Stimulated activated CD8-positive, alpha-beta memory T cell treated with anti-CD3 and anti-CD28 coated beads, Interleukin-4, amount 100 ng/mL, for 48 hours (primary cell): ENCODE results near the gene AKR1C1.
"Not testable (repeated sequence)": the region's sequence is repeated elsewhere in the genome, so short reads cannot be mapped to it uniquely, and the experiment has no call there.

ENCODE experiments used
- DNase-seq: peaks from one replicate; pipeline ENCODE4 v3.0.0-alpha.2; 2020

The AKR1C1 gene

DNA sequence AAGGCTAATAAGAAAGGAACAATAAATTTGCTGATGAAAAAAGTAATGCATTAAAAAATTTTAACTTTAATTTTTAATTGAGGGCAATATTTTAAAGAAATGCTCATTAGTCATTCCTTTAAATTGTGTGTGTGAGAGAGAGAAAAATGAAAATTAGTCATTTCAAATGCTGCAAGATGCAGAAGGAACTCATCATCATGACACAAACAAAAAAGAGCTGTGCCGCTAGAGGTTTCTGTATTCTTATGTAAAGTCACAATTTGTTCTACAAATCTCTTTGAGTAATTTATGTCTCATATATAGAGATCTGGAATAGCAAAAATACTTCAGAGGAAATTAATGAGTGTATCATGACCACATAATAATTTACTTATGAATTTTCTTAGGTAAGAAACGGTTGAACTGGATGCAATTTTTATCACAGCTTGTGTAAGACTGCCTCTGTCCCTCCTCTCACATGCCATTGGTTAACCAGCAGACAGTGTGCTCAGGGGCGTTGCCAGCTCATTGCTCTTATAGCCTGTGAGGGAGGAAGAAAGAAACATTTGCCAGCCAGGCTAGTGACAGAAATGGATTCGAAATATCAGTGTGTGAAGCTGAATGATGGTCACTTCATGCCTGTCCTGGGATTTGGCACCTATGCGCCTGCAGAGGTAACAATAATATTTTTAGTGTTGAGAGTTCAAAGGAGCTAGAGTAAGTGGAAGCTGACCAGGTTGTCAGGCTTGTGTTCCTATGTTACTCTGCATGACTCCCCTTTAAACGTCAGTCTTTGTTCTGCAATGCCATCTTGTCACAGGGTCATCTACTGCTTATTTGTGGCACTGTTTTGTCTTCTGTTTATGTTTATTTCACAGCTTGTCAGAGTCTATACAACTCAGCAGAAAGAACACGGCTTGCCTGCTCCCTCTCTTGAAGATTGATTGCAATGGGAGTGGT is at the start of gene AKR1C1:
AKR1C1 (plus strand) TSS at position 540 of the 939 bp plus-strand sequence; CDS start at position 570, 30 bp downstream.
- DNase-seq, result not testable (repeated sequence)

DNA sequence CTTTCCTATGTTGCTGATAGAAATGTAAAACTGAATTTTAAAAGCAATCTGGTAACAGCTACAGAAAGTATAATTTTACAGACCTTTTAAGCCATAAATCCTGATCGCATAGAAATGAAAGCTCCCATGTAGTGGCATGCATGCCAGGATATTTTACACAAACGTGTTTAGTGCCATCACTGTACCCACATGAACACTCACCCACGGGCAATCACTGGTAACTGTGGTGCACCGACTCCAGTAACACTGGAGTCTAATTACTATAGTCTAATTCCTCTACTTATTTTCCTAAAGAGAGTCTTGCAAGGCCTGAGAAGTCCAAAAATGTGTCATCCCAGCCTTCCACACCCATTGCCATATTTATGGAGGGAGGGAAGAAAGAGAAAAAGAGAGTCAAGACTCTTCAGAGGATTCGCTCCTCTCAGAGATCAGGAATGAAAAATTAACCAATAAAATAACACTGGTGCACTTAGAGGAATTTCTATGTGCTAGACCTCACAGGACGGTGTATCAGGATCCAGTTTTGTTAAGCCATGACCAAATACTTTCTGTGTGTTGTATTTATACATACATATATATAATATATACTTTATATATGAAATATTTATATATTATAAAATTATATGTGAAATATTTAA is 48.9 kb upstream of the AKR1C1 start:
- DNase-seq, result no peak

DNA sequence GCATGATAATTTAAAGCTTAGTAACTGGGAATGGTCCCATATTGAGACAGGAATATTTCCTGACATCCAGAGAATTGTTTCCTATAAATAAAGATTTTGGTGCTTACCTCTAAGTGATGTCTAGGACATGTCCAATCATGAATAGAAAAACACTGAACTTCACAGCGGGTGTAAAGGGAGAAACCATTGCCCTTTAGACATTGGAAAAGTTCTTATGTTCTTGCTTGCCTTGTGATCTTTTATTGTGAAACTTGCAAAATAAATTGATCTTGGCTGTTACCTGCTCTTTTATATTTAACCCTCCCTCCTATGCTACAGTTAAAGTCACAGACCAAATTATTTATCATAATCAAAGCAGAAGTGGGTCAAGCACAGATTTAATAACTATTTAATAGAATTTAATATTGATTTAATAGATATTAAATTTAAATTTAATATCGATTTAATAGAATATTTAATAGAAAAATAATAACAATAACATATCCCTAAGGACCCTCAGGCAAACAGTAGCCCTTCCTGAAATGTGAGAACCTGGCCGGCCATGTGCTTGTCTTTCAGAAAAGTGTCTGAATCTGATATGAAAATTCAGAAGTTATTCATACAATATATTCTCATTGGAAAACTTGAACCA is 47.0 kb upstream of the AKR1C1 start:
- DNase-seq, result no peak

DNA sequence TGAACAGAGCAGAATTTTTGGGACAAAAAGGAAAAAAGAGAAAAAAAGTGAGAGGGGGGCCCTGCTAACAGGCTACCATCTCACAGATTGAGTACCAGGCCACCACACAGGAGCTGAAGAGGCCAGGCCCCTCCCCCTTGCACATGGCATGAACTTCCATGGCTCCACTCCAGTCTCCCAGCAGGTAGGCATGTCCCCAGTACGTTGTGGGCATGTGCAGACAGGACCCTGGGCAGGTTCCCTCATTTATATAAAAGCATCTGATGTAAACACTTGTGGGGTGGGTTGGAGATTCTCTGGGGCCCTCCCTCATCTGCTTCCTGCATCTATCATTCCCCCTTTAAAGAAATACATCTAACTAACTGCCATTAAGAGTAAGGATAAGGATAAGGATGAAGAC is 45.0 kb upstream of the AKR1C1 start:
- no peak for DNase-seq

DNA sequence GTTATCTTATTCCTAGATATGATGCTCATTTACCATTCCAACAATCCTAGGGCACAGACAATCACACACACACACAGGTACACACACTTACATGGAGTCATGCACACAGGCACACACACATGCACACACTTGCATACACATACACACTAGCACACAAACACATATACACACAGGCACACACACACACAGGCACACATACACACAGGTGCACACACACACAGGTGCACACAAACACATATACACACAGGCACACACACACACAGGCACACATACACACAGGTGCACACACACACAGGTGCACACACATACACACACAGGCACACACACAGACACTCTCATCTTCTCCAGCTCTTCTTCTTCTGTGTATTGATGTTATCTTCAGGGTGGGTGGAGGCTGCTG is 38.7 kb upstream of the AKR1C1 start:
- DNase-seq, result not testable (repeated sequence)

DNA sequence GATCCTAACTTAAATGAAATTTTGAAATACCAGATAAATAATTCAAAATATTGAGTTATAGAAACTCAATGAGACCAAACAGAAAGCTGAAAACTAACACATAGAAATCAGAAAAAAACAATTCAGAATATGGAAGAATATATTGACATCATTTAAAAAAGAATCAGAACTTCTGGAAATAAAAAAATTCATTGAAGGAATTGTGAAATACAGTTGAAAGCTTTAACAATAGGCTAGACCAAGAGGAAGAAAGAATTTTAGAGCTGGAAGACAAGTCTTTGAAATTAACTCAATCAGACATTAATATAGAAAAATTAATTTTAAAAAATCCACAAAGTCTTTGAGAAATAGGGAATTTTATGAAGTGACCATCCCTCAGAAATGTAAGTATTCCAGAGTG is 36.8 kb upstream of the AKR1C1 start:
- DNase-seq, result no peak

DNA sequence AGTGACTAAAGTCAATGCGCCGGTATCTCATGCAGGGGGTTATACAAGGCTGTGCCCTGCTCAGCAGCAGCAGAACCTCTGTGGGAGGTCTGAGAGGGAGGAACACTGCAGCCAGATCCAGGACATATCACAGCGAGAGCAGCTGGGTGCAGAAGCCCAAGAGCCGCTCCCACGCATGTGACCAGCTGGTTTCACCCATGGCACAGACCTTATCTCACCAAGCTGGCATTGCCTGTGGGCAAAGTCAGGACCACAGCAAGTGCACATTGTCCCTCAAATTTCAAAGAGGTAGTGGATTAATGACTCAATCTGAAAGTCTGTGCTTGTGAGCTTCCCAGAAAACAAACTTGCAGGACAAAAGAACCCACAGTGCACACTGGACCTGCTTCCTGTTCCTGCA is 31.6 kb upstream of the AKR1C1 start:
- no peak for DNase-seq

DNA sequence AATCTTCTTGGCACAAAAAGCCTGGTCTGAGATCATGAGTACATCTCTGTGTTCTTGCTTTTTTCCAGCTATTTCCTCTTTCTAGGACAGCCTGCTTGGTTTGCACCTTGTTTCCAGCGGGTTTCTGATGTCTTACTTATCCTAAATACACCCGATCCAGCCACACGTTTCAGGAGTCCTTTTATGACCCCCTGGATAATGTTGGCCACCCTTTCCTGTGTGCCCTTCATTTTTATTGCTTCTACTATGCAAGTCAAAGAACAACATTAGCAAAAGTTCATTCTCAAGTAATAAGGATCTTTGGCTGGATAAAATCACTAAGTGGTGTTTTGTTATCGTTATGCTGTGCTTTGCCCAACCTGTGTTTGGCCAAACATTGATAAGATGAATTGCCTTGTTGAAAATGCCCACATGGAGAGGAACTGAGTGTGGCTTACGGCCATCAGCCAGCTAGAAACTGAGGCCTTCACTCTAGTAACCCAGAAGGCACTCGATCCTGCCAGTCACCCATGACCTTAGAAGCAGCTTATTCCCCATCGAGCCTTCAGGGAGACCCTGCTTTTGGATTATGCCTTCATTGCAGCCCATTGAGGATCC is 28.7 kb upstream of the AKR1C1 start:
- no peak for DNase-seq

DNA sequence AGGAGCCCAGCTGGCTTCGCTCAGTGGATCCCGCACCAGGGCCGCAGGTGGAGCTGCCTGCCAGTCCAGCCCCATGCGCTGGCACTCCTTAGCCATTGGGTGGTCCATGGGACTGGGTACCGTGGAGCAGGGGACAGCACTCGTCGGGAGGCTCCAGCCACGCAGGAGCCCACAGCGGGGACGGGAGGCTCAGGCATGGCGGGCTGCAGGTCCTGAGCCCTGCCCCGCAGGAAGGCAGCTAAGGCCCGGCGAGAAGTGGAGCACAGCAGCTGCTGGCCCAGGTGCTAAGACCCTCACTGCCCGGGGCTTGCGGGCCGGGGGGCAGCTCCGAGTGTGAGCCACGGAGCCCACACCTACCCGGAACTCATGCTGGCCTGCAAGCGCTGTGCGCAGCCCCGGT is 25.9 kb upstream of the AKR1C1 start:
- no peak for DNase-seq

DNA sequence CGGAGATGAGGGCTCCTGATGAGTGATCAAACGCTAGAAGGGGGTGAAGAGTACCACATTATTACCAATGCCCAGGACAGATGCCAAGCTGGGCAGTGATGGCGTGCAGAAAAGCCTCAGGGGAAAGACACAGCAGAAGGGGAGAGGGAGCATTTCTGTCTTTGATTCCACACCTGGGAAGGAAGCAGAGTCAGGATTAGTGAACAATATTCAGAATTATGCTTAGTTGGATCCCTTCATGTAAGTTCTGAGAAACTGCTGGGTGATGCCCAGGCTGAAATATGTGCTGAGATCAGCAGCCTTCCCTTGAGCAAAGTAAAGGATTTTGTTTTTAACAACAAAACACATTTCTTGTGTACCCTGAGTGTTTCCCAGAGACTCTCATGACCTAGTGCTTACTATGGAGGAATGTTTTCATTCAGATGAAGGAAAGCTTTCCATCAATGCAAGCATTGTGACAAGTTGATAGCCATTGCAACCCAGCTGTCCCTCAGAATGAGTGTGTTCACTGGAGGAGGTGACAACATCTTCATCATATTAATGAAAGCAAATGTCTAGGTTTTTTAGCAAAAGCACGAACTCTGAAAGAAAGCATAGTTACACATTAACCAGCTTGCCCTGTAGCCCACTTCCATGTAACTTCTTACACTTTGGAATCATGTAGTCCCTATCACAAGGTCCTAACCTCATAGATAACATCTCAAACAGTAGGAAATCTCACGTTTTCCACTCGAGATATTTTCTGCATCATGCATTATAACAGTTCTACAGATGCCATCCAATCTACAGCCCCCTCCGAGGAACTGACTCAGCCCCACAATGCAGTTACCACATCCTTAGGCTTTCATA is 23.8 kb upstream of the AKR1C1 start:
- DNase-seq, result no peak

DNA sequence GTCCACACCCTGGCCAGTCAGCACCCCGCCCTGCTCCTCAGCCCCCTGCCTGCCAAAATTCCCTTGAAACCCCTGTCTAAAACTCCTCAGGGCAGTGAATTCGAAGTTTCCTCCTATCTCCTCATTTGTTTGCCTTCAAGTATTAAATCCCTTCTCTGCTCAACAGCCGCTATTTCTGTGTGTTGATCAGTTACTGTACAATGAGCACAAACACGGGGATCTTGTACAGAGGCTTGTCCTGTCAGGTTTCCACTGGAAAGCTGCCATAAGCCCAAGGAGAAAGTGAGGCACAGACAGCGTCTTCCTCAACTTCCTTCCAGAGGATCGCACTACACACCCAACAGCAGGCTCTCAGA is 23.2 kb upstream of the AKR1C1 start:
- DNase-seq, result not testable (repeated sequence)

DNA sequence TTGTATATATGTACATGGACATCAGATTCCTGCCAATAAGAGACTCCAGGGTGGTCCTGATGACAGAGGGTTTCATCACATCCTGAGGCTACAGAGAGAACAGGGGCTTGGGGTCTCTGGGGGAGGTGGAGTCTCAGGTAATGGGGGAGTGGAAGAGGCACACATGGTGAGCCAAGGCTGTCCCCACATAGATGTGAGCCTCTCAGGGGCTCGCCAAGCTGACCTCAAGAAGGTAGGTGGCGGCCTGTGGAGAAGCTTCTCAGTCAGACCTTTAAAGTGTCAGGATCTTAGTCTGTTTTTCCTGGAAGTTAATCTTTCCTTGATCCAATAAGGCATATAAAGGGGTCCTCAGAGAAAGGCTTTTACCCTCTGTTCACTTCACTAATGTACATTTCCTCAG is 22.3 kb upstream of the AKR1C1 start:
- not testable (repeated sequence) for DNase-seq

DNA sequence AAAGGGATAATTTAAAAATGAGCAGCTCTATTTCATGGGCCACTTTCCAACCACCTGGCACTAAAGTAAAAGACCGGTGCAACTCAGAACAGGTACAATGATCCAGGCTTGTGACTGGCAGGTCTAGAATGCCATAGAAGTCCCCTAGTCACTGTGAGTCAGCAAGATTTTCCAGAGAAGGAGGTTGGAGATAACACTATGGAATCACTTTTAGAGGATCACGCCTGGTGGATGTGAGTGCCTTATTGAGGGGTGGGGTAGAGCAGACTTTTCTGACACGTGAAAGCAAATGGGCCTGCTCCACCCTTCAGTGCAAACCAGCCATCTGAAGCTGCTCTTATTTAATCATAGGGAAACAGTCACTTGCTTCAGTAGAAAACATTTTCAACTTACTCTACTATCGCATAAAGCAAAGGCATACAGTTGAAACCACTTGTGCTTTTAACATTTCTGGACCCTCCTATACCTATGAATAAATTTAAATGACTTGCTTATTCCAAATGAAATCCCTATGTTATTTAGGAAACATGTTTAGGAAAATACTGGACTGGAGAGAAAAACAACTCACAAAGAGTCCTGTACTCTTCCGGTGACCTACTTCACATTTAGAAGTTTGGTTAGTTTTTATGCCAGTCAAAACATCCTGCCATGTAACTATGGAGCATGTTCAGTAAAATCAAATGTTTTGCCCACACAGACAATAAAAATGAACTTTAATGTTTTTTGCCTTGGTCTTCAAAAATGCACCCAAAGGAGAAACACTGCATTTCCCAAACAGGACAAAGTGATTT is 21.5 kb upstream of the AKR1C1 start:
- no peak for DNase-seq

DNA sequence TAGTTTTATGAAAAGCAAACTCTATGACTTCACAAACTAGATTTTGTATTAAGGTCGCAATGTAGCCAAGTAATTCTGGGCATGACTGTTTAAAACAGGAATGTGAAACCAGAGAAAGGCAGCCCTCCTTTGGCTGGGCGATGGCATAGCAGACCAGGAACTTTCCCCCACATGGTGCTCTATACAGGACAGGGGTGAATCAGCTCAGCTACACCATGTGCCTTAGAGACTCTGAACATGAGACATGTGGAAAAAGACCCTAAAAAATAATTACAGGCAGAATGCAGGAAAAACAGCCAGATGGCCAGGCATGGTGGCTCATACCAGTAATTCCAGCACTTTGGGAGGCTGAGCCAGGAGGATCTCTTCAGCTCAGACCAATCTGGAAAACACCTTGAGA is 20.3 kb upstream of the AKR1C1 start:
- DNase-seq, result not testable (repeated sequence)

DNA sequence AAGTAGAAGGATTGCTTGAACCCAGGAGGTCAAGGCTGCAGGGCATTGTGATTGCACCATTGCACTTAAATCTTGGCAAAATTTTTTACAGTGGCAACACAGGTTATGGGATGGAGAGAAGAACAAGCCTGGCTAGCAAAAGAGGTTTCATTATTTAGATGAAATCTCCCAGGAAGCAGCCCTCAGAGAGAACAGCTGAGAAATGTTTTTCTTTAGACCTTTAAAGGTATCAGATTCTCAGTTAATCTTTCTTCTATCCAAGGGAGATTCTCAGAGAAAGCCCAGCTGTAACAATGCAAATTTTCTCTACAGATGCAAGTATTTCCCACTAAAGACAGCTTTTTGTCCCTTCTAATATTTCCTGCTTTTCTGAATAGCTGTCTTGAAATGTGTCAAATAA is 19.8 kb upstream of the AKR1C1 start:
- DNase-seq, result not testable (repeated sequence)

DNA sequence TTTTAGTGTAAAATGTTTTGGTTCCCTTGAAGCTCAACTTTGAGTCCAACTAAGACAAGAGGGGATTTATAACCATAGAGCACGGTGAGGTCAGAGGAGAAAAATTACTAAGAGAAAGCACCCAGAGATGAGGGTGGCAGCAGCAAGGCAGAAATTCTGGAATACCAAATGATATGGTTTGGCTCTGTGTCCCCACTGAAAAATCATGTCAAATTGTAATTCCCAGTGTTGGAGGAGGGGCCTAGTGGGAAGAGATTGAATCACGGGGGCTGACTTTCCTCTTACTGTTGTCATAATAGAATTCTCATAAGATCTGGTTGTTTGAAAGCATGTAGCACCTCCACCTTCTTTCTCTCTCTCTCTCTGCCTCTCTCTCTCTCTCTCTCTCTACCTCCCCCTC is 19.4 kb upstream of the AKR1C1 start:
- DNase-seq, result no peak

DNA sequence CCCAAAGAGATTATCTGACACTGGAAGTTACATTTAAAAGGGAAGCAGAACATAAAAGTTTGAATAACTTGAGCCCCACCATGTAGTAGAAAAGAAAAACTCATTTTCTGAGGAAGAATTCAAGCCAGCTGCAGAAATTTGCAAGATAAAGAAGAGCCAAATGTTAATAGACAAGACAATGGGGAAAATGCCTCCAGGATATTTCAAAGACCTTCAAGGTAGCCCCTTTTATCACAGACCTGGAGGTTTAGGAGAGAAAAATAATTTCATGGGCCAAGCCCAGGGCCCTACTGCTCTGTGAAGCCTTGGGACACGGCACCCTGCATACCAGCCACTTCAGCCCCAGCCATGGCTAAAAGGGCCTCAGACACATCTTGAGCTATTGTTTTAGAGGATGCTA is 18.4 kb upstream of the AKR1C1 start:
- DNase-seq, result no peak

DNA sequence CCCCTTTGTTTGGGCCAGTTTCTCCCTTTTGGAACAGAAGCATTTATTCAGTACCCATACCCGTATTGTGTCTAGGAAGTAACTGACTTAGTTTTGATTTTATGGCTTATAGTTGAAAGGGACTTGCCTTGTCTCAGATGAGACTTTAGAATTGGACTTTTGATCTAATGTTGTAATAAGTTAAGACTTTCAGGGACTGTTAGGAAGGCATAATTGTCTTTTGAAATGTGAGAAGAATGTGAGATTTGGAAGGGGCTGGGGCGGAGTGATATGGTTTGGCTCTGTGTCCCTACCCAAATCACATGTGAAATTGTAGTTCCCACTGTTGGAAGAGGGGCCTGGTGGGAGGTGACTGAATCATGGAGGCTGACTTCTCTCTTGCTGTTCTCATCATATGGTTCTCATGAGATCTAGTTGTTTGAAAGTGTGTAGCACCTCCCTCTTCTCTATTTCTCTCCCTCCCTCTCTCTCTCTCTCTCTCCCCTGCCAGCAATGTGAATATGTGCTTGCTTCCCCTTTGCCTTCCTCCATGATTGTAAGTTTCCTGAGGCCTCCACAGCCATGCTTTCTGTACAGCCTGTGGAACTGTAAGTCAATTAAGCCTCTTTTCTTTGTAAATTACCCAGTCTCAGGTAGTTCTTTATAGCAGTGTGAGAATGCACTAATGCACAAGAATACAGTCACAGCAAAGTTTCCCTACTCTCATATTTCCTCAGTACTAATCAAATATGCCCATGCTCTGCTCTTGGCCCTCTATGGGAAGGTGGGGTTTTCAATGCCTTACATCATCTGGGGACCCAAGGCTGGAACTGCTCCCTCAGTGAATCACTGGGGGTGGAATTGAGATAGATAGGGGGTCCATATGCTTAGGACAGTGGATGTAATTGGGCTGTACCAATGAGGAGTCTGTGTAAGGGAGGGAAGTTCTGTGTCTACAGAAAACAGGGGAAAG is 17.2 kb upstream of the AKR1C1 start:
- DNase-seq, result no peak

DNA sequence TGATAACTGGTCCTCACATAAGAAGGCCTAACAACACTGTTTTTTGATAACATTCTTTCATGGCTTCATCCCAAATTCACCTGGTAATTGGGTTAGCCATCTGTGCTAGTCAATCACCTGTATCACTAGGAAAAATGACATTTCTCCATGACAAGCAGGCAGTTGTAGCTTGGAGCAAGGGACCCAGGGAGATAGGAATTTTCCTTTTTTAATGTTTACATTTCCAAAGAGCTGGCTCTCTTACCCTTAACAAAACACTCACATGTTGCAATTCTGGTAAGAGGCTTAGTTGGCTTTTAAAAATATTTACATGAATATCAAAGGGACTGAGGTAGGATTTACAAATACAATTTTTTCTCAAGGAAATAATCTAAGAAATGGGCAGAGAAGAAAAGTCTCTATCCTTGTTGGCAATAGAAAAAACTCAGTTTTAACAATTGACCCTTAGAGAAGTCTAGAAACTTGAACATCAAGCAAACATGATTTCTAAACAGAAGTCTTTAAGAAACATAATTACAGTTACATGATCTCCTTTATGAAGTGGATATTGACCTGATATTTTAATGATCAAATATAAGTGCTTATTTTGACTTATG is 16.1 kb upstream of the AKR1C1 start:
- no peak for DNase-seq
